OCI-M2 (cell line): Measurements from ENCODE around the gene PAK1.
"Not testable (repeated sequence)": the region's sequence is repeated elsewhere in the genome, so short reads cannot be mapped to it uniquely, and the experiment has no call there.

ENCODE experiments used
- DNase-seq: peaks from one replicate; lab custom pipeline; 2025; ENCODE audit not compliant: unreplicated experiment; lab: John Stamatoyannopoulos, UW

The PAK1 gene

GRCh38 chr11:77312107-77312506 is 161.8 kb downstream of the PAK1 start:
- DNase-seq: no peak

DNA sequence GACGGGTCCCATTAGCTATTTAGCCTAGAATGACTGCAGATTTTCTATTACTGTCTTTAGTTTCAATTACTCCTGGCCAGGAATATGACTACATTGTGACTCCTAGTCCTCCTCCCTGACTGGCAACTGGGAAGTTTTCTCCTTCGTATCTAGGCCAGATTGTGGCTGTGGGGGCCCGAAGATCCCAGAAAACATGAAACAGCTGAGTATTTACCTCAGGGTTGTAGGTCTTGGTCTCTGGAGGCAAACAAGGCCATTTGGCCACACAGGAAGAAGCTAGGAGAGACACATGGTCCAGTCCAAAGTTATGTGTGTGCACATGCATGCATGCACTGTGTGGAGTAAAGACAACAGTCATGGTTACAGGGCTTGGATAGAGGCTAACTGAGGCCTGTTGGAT is 162.2 kb downstream of the PAK1 start:
- DNase-seq: no peak

DNA sequence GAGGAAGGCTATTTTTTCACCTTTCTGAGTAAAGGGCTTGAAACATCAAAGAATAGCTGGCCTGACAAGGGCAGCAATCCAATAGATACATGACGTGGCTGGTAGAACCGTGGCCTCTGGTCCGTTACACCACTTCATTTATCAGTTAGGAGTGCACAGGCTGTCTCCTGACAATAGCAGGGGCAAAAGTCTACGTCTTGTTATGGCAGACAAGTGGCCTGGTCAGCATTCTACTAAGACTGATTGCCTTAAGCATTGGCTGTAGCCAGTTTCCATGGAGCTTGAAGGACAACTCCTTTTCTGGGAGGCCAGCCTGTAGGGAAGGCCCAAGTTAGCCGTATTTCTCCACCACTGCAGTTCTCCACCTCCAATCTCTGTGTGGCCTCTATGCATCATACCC is 163.2 kb downstream of the PAK1 start:
- no peak for DNase-seq

GRCh38 chr11:77309401-77310085 is 164.4 kb downstream of the PAK1 start:
- DNase-seq: no peak

- DNase-seq: no peak
Measured at GRCh38 chr11:77308838-77309237, 165.1 kb downstream of the PAK1 start.

DNA sequence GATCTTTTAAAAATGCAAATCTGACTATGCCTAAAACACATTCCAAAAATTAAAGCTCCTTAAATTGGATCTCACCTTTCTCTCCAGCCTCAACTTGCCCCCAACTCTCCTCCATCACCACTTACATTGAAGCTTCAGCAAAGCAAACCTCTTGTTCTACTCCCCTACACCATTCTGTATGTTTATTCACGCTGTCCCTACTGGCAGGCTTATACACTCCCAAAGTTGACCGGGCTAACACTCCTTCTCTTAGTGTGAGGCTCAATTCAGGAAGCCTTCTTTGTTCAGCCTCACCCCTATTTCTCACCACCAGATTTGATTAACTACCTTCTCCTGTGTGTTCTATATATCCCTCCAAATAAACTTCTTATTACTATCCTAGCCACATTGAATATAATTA is 170.6 kb downstream of the PAK1 start:
- DNase-seq: no peak

- no peak for DNase-seq
Measured at GRCh38 chr11:77302752-77303151, 171.1 kb downstream of the PAK1 start.

DNA sequence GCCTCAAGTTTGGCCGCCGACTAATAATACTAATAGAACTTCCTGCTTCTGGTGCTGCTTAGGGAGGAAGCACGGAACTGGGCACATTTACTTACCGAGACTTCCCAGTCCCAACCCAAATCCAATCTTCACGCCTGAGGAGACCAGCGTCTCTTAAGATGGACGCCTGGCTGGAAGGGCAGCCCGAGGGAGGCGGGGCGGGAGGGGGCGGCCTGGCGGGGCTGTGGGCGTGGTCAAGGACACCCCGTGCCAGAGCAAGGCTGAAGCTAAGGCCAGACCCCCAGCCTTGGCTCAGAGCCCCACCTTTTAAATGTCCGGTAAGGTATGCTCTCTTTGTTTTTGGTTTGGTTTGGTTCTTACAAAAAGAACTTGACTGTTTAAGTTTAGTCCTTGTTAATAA is 172.4 kb downstream of the PAK1 start, which contains the start of gene GDPD4:
TSS of gene GDPD4 (minus strand) at position 177 of the 400 bp plus-strand sequence. CDS start 16,549 bp downstream, outside the sequence.
- DNase-seq: no peak

DNA sequence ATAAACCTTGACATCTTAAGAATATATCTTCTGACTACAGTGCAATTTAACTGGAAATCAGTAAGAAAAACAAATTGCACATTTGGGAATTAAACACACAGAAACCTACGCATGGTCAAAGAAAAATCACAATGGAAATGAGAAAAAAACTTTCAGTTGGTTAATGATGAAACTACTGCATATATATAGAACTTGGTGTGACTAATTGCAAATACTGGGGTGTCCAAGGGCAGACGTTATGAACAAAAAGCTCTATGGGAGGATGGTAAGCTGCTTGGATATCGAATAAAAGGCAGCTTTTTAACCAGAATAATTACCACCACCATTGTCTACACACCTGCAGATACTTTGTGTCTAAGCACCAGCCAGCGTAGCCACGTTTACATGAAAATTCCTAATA is 173.2 kb downstream of the PAK1 start:
- DNase-seq: no peak

DNA sequence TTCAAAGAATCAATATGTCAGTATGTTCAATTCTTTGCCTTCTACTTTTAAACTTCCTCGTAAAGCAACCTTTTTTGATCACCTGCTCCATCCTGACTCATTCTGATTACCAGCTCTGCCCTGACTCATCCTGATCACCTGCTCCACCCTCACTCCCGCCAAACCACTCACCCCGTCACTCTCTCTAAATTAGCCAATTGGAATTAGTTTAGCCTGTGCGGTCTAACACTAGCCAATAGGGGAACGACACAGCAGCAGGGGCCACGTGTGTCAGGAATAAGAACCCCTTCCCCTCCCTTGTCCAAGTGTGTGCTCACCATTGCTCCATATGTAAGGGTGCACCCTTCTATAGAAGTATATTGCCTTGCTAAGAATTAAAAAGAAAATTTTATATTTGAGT is 173.9 kb downstream of the PAK1 start:
- not testable (repeated sequence) for DNase-seq

DNA sequence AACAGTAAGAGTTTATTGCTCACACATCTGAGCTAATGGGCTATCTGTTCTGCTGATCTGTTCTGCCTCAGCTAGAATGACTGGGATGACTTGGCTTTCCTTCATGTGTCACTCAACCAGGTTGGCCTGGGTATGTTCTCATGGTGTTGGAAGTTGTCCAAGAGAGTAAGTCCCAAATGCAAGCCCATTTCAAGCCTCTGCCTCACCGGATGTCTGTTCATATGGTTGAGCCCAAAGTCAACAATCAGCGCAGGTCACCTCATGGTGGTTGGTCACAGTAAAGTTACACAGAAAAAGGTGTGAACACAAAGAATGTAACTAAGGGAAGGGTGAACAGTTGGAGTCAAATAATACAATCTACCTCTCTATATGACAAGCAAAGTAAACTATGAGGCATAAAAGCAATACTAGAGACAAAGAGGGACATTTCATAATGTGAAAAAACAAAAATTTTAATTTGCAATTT is 174.3 kb downstream of the PAK1 start:
- DNase-seq: no peak

- DNase-seq: no peak
Measured at GRCh38 chr11:77294040-77294439, 179.9 kb downstream of the PAK1 start.

DNA sequence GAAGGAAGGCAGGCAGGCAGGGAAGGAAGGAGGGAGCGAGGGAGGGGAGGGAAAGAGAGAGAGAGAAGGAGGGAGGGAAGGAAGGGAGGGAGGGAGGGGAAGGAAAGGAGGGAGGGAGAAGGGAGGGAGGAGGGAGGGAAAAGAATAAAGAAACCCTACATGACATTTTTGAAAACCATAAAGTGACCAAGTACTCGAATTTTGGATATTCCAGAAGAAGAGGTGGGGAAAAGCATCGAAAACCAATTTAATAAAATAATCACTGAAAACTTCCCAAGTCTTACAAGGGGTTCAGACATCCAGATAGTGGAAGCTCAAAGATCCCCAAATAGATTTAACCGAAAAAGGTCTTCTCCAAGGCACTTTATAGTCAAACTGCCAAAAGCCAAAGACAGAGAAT is 184.2 kb downstream of the PAK1 start:
- no peak for DNase-seq

GRCh38 chr11:77287615-77288273 is 186.2 kb downstream of the PAK1 start:
- DNase-seq: no peak

DNA sequence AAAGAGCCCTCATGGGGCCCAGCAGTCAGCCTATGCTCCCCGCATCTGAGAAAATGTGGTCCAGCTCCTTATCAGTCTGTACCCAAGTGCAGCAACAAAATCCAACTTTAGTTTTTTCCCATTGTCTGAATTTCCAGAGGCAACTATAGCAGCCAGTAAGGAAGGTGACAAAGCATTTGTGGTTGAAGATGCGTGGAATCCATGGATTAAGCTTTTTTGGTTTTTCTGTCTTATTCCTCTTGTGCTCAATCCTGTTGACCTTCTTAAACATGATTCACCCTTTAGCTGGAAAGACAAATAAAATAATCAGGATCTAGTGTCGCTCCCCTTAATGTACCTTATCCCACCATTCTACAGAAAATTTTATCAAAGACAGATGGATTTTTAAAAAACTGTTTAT is 186.8 kb downstream of the PAK1 start:
- DNase-seq: no peak

- no peak for DNase-seq
Measured at GRCh38 chr11:77284476-77285468, 189.1 kb downstream of the PAK1 start.

GRCh38 chr11:77283101-77283500 is 190.8 kb downstream of the PAK1 start:
- no peak for DNase-seq

- no peak for DNase-seq
Measured at GRCh38 chr11:77278595-77279506, 195.0 kb downstream of the PAK1 start.

DNA sequence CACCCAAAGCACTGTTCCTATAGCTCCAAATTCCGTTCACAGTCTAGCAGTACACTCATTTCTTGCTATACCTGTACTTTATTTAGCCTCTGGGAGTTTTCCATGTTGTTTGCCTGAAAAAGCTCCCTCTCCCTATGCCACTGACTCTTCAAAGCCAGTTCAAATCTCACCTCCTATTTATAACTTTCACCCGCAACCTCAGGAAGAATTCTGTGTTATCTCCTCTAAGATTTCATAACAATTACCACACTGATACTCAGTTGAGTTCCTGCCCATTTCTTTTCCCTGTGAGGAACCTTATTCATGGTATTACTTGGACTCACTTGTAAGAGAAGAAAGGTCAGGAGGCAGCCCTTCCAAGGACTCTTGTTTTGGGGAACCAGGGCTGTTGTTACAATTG is 197.6 kb downstream of the PAK1 start:
- DNase-seq: no peak
